Neutrophil (primary cell): ENCODE measurements around the gene INTS15.

ENCODE experiments used
- H3K27ac ChIP-seq: fragments of 200-600 bp; sonication (generic); 2 replicates; pipeline ENCODE4 v1.5.1; 2016; ENCODE audit warnings: mild to moderate bottlenecking, moderate library complexity
- H3K27me3 ChIP-seq: fragments of 200-600 bp; sonication (generic); 2 replicates; pipeline ENCODE4 v1.6.0; 2016; ENCODE audit warnings: mild to moderate bottlenecking
- H3K36me3 ChIP-seq: fragments of 200-600 bp; sonication (generic); 2 replicates; pipeline ENCODE4 v1.5.1; 2017
- H3K4me1 ChIP-seq, 2 experiments: fragments of 200-600 bp in 1 of 2; sonication (generic) in 1 of 2; 1 replicate in 1 of 2; 2 replicates in 1 of 2; pipeline versions ENCODE4 v1.5.1 to v1.6.1; 2013 to 2016; ENCODE audit warnings: low read depth in 1 of 2, low read length in 1 of 2, mild to moderate bottlenecking in 1 of 2, moderate library complexity in 1 of 2; ENCODE audit not compliant: control insufficient read depth in 1 of 2, insufficient read depth in 1 of 2
- H3K4me3 ChIP-seq, 2 experiments: fragments of 200-600 bp in 1 of 2; sonication (generic) in 1 of 2; 1 replicate in 1 of 2; 2 replicates in 1 of 2; pipeline ENCODE4 v1.5.1; 2013 to 2016; ENCODE audit warnings: low read depth in 1 of 2, low read length in 1 of 2, mild to moderate bottlenecking in 1 of 2, moderate library complexity in 1 of 2
- H3K9me3 ChIP-seq: fragments of 200-600 bp; sonication (generic); 2 replicates; pipeline ENCODE4 v1.5.1; 2016
- TF ChIP-seq, protein P1 (sequence below): fragments of 200-600 bp; sonication (generic); IDR thresholded peaks from 2 replicates; pipeline ENCODE4 v1.5.1; 2016; ENCODE audit warnings: antibody characterized with exemption

INTS15 gene

DNA sequence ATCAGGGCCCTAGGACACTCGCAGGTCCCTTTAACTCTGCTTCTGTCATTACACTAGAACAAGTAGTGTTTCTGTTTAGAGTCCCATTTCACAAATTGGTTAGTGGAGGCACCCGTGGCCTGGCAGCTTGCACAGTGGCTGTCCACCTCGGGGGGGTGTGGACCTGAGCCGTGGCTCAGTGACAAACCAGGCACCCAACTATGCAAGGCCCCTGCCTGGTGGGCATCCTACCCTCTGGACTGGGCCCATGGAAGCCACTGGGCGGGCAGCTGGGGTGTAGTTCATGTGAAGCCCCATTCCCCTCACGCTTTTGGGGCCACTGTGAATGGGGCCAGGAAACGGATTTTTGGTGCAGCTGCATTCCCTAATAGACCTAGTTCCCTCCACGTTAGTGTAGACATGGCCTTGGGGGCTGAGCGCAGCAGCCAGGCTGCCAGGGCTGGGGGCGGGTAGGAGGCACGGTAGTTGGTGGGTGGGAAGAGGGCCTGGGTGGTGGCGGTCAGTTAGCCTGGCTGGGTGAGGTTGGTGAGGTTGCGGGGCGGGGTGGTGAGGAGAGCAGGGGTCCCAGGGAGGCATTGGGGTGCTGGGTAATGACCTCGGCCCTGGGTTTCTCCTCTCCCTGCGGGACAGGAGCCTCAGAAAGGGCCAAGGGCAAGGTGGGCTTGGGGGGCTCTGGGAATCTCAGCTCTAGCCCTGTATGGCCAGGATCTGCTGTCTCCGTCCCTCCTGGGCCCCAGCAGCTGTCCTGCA lies 66.0 kb downstream of the INTS15 start:
- no peak overlapping the region for H3K27ac ChIP-seq
- H3K27me3 ChIP-seq = peaks cover 26% of the 10 kb centered on the region
- TF ChIP-seq, protein P1, sequence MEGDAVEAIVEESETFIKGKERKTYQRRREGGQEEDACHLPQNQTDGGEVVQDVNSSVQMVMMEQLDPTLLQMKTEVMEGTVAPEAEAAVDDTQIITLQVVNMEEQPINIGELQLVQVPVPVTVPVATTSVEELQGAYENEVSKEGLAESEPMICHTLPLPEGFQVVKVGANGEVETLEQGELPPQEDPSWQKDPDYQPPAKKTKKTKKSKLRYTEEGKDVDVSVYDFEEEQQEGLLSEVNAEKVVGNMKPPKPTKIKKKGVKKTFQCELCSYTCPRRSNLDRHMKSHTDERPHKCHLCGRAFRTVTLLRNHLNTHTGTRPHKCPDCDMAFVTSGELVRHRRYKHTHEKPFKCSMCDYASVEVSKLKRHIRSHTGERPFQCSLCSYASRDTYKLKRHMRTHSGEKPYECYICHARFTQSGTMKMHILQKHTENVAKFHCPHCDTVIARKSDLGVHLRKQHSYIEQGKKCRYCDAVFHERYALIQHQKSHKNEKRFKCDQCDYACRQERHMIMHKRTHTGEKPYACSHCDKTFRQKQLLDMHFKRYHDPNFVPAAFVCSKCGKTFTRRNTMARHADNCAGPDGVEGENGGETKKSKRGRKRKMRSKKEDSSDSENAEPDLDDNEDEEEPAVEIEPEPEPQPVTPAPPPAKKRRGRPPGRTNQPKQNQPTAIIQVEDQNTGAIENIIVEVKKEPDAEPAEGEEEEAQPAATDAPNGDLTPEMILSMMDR = no peak

DNA sequence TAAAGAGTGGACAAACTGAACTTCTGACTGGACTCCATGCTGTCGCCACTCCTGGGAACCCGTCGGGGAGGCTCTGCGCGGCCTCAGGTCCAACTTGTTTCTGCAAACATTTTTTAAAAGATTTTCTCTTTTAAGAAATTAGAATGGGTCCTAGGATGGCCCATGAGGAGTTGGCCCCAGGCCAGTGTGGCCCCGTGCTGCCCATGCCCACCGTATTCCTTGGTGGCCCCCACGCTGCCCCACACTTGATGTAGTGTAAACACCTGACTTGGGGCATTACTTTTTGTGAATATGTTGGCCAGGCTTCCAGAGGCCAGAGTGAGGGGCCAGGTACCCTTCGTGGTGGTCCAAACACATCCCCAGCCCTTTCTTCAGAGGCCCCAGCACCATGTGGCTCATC lies 66.6 kb downstream of the INTS15 start:
- TF ChIP-seq, protein P1 = no peak
- H3K4me3 ChIP-seq = no peak overlapping the region
- H3K27me3 ChIP-seq = peaks cover 32% of the 10 kb centered on the region
- H3K36me3 ChIP-seq = peaks cover 37% of the 10 kb centered on the region
- no peaks in the 10 kb centered on the region for H3K4me1 ChIP-seq
- peaks cover 12% of the 10 kb centered on the region for H3K9me3 ChIP-seq
- H3K27ac ChIP-seq = no peak overlapping the region

More for the DNA sequence above, 66.0 kb downstream of the INTS15 start:
- Histone ChIP-seq H3K36me3 (peaks cover 41% of the 10 kb centered on the region), H3K9me3 (peaks cover 12% of the 10 kb centered on the region), H3K4me1 (no peaks in the 10 kb centered on the region), H3K4me3 (no peak overlapping the region)
